ENCODE results near the gene STK32B. TPM values are rescaled to one million over a fixed set of nuclear protein-coding genes. Genes with fewer than 3 reads are reported as not detected.
"Not testable (repeated sequence)": the region's sequence is repeated elsewhere in the genome, so short reads cannot be mapped to it uniquely, and the experiment has no call there.

STK32B gene
- polyA plus RNA-seq (2011; rRNA removed) (4.0 and 4.3 TPM in 2 replicates), polyA minus RNA-seq (2011; rRNA and poly(A)+ RNA removed) (5.0 and 6.8 TPM in 2 replicates)

DNA sequence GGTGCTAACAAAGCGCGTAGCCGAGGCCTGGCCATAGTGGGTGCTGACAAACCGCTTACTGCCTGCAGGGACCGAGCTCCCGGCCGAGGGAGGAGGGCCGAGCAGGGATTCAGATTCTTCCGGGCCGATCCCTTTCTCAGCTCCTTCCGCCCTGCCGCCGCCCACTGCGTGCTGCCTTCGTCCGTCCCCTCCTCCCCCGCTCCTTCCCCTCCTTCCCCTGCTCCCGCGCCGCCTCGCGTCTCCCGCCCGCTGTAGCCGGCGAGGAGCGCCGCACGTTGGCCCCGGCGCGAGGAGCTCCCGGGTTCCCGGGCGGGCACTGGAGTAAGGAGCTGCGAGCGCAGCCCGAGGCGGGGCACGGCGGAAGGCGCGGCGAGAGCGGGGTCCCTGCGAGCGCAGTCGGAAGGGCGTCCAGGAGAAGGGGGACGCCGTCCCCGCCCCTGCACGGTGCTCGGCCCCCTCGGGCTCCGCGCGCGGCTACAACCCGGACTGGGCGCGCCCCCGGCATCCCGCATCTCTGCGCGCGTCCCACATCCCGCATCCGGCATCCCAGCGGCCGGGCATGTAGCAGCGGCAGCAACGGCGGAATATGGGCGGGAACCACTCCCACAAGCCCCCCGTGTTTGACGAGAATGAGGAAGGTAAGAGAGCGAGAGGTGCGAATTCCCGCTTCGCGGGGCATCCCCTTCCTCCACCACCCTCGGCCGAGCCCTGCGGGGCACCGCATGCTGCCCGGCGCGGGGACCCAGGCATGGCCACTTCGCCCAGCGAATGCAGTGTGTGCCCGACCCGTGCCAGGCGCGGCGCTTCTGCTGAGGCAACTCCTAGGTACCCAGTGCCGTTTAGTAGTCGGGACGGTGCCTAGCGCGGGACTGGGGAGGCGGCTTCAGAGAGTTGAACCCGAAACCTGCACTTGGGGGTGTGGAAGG is at the start of gene STK32B:
STK32B (plus strand) TSS at position 203 of the 926 bp plus-strand sequence.
- H3K27me3 ChIP-seq (ENCODE audit: control insufficient read depth, insufficient read depth, low read length): peaks cover 2% of the 10 kb centered on the region
- DNase-seq (ENCODE audit: low read depth, low spot score): peak; percentile 41
- ChIA-PET CTCF (interaction anchor here (0.6 to 3.7 kb wide), 14 partner anchors 9 to 764 kb away, joined by 3 to 25 read pairs (median 4); no protein-coding TSS in a partner anchor), POLR2A (interaction anchor here (0.6 to 1.7 kb wide), 3 partner anchors 13 to 583 kb away, joined by 3 to 11 read pairs (median 10); no protein-coding TSS in a partner anchor)
- H3K4me3 ChIP-seq (ENCODE audit: low read depth, low read length): peak within 1 kb of the TSS; percentile 66
- no peak within 1 kb of the TSS for H3K27ac ChIP-seq (ENCODE audit: low read depth, low read length)
- H3K9me3 ChIP-seq (ENCODE audit: control insufficient read depth, insufficient read depth, low read length): no peaks in the 10 kb centered on the region; the same call in 1 of the 2 replicates
- TF ChIP-seq, protein P1, sequence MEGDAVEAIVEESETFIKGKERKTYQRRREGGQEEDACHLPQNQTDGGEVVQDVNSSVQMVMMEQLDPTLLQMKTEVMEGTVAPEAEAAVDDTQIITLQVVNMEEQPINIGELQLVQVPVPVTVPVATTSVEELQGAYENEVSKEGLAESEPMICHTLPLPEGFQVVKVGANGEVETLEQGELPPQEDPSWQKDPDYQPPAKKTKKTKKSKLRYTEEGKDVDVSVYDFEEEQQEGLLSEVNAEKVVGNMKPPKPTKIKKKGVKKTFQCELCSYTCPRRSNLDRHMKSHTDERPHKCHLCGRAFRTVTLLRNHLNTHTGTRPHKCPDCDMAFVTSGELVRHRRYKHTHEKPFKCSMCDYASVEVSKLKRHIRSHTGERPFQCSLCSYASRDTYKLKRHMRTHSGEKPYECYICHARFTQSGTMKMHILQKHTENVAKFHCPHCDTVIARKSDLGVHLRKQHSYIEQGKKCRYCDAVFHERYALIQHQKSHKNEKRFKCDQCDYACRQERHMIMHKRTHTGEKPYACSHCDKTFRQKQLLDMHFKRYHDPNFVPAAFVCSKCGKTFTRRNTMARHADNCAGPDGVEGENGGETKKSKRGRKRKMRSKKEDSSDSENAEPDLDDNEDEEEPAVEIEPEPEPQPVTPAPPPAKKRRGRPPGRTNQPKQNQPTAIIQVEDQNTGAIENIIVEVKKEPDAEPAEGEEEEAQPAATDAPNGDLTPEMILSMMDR (IDR thresholded peaks at IDR 0.05; ENCODE audit: low read depth, low read length): no peak

DNA sequence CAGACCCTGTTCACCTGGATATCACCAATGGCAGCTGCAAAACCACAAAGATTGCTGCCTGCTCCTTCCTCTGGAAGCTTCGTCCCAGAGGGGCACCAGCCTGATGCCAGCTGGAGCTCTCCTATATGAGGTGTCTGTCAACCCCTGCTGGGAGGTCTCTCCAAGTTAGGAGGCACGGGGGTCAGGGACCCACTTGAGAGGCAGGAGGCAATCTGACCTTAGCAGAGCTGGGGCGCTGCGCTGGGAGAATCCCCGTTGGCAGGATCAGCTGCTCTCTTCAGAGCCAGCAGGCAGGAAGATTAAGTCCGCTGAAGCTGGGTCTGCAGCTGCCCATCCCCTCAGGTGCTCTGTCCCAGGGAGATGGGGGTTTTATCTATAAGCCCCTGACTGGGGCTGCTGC is 49.6 kb upstream of the STK32B start:
- H3K27ac ChIP-seq (ENCODE audit: low read depth, low read length); H3K9me3 ChIP-seq (ENCODE audit: control insufficient read depth, insufficient read depth, low read length); H3K4me3 ChIP-seq (ENCODE audit: low read depth, low read length); DNase-seq (ENCODE audit: low read depth, low spot score): not testable (repeated sequence)
- POLR2A ChIA-PET: interaction anchor here (0.6 kb wide), 1 partner anchor 160 kb away, joined by 3 read pairs; no protein-coding TSS in a partner anchor
- CTCF ChIA-PET: interaction anchor here (0.6 kb wide), 1 partner anchor 735 kb away, joined by 4 read pairs; no protein-coding TSS in a partner anchor
- peaks cover 21% of the 10 kb centered on the region for H3K27me3 ChIP-seq (ENCODE audit: control insufficient read depth, insufficient read depth, low read length)

- ChIA-PET POLR2A (no interaction called here), CTCF (no interaction called here)
- Histone ChIP-seq H3K27me3 (ENCODE audit: control insufficient read depth, insufficient read depth, low read length) (peaks cover 21% of the 10 kb centered on the region), H3K9me3 (ENCODE audit: control insufficient read depth, insufficient read depth, low read length) (no peaks in the 10 kb centered on the region), H3K4me3 (ENCODE audit: low read depth, low read length) (no peak overlapping the region), H3K27ac (ENCODE audit: low read depth, low read length) (no peak overlapping the region)
- DNase-seq (ENCODE audit: low read depth, low spot score): no peak
- TF ChIP-seq, protein P1 (IDR thresholded peaks at IDR 0.05; ENCODE audit: low read depth, low read length): no peak
These were observed 47.9 kb upstream of the STK32B start for GRCh38 chr4:5003372-5003857.

DNA sequence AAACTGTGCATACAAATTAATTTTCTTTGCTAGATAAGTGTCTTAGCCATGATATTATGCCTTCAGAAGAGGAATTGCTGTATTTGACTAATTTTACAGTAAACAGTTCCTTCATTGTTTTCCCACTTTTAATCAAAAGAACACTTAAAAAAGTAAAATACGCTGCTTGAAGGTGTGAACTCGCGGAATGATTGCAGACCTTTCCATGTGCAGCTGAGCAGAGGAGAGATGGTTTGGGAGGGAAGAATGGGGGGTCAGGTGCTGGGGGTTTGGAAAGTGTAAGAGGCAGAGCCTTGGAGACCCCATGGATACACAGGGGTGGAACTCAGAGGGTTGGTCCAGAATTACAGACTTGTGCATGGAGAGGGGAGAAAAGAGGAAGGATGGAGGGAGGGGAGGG is 47.4 kb upstream of the STK32B start:
- peaks cover 22% of the 10 kb centered on the region for H3K27me3 ChIP-seq (ENCODE audit: control insufficient read depth, insufficient read depth, low read length)

DNA sequence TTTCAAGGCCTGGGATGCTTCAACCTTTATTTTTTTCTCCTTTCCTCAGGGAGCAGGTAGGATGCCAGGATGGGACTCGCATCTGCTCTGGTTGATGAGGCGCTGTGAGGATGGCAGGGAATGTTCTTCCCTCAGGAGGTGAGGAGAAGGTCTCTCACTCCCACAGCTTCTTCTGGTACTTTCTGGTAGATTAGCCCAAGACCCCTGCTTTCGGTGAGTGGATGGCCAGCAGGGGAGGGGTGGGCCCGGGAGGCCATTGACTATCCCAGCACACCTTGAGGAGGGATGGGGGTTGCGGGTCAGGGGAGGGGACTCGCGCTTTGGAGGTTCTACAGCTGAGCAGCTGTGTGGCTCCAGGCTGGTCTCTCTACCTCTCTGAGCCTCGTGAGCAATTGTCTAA is 46.8 kb upstream of the STK32B start:
- Histone ChIP-seq H3K9me3 (ENCODE audit: control insufficient read depth, insufficient read depth, low read length) (no peaks in the 10 kb centered on the region), H3K27ac (ENCODE audit: low read depth, low read length) (no peak overlapping the region), H3K27me3 (ENCODE audit: control insufficient read depth, insufficient read depth, low read length) (peaks cover 23% of the 10 kb centered on the region), H3K4me3 (ENCODE audit: low read depth, low read length) (no peak overlapping the region)
- ChIA-PET POLR2A (no interaction called here), CTCF (no interaction called here)
- DNase-seq (ENCODE audit: low read depth, low spot score): no peak
- TF ChIP-seq, protein P1 (IDR thresholded peaks at IDR 0.05; ENCODE audit: low read depth, low read length): no peak

More for the DNA sequence above, 47.4 kb upstream of the STK32B start:
- ChIA-PET POLR2A (no interaction called here), CTCF (no interaction called here)
- Histone ChIP-seq H3K4me3 (ENCODE audit: low read depth, low read length) (no peak overlapping the region), H3K27ac (ENCODE audit: low read depth, low read length) (no peak overlapping the region), H3K9me3 (ENCODE audit: control insufficient read depth, insufficient read depth, low read length) (no peaks in the 10 kb centered on the region)
- TF ChIP-seq, protein P1 (IDR thresholded peaks at IDR 0.05; ENCODE audit: low read depth, low read length): no peak
- no peak for DNase-seq (ENCODE audit: low read depth, low spot score)

DNA sequence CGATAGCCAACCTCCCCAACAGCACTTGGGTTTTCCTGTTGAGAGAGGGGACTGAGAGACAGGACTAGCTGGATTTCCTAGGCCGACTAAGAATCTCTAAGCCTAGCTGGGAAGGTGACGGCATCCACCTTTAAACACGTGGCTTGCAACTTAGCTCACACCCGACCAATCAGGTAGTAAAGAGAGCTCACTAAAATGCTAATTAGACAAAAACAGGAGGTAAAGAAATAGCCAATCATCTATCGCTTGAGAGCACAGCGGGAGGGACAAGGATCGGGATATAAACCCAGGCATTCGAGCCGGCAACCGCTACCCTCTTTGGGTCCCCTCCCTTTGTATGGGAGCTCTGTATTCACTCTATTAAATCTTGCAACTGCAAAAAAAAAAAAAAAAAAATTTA is 44.3 kb upstream of the STK32B start:
- H3K27ac ChIP-seq (ENCODE audit: low read depth, low read length); DNase-seq (ENCODE audit: low read depth, low spot score); POLR2A ChIA-PET; H3K4me3 ChIP-seq (ENCODE audit: low read depth, low read length); H3K9me3 ChIP-seq (ENCODE audit: control insufficient read depth, insufficient read depth, low read length): not testable (repeated sequence)
- peaks cover 18% of the 10 kb centered on the region for H3K27me3 ChIP-seq (ENCODE audit: control insufficient read depth, insufficient read depth, low read length)
- CTCF ChIA-PET: interaction anchor here (0.6 to 2.4 kb wide), 2 partner anchors 13 to 33 kb away, joined by 3 to 7 read pairs; no protein-coding TSS in a partner anchor

All from AG04450 (cell line).